ENCODE results near the gene UBE2L3.

Gene UBE2L3

GRCh38 chr22:21571679-21572078, 4.2 kb downstream of the UBE2L3 start:
- DNase-seq (ENCODE audit: low read depth in 1 of 2, low spot score in 1 of 2), result no peak
- no peak overlapping the region for H3K4me3 ChIP-seq (replicated peaks; ENCODE audit: insufficient read depth, low read length)
- H3K27ac ChIP-seq (replicated peaks), result no peak overlapping the region
- TF ChIP-seq POLR2AphosphoS5 (IDR thresholded peaks at IDR 0.05; ENCODE audit: low read depth) (no peak), CTCF (IDR thresholded peaks at IDR 0.05; ENCODE audit: insufficient read depth, low read length) (no peak), SPI1 (IDR thresholded peaks at IDR 0.05; ENCODE audit: borderline replicate concordance, low read depth) (no peak), GABPA (IDR thresholded peaks at IDR 0.05; ENCODE audit: low read depth) (no peak), REST (IDR thresholded peaks at IDR 0.05; ENCODE audit: insufficient replicate concordance, low read depth) (no peak)
- H3K27me3 ChIP-seq (ENCODE audit: insufficient read depth, poor library complexity, severe bottlenecking), result no peaks in the 10 kb centered on the region

GRCh38 chr22:21573293-21573734, 5.8 kb downstream of the UBE2L3 start:
- no peak overlapping the region for H3K27ac ChIP-seq (replicated peaks)

More at GRCh38 chr22:21573293-21573734, 5.8 kb downstream of the UBE2L3 start:
- Histone ChIP-seq H3K27me3 (ENCODE audit: insufficient read depth, poor library complexity, severe bottlenecking) (no peaks in the 10 kb centered on the region), H3K4me3 (replicated peaks; ENCODE audit: insufficient read depth, low read length) (no peak overlapping the region)
- no peak for TF ChIP-seq CTCF (IDR thresholded peaks at IDR 0.05; ENCODE audit: insufficient read depth, low read length)
- TF ChIP-seq POLR2AphosphoS5 (IDR thresholded peaks at IDR 0.05; ENCODE audit: low read depth), result no peak
- no peak for TF ChIP-seq REST (IDR thresholded peaks at IDR 0.05; ENCODE audit: insufficient replicate concordance, low read depth)
- TF ChIP-seq SPI1 (IDR thresholded peaks at IDR 0.05; ENCODE audit: borderline replicate concordance, low read depth), result no peak
- no peak for TF ChIP-seq GABPA (IDR thresholded peaks at IDR 0.05; ENCODE audit: low read depth)
- no peak for DNase-seq (ENCODE audit: low read depth in 1 of 2, low spot score in 1 of 2)
